ENCODE data around the gene OBP2B.
"Not testable (repeated sequence)": the region's sequence is repeated elsewhere in the genome, so short reads cannot be mapped to it uniquely, and the experiment has no call there.

The OBP2B gene, protein sequence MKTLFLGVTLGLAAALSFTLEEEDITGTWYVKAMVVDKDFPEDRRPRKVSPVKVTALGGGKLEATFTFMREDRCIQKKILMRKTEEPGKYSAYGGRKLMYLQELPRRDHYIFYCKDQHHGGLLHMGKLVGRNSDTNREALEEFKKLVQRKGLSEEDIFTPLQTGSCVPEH

DNA sequence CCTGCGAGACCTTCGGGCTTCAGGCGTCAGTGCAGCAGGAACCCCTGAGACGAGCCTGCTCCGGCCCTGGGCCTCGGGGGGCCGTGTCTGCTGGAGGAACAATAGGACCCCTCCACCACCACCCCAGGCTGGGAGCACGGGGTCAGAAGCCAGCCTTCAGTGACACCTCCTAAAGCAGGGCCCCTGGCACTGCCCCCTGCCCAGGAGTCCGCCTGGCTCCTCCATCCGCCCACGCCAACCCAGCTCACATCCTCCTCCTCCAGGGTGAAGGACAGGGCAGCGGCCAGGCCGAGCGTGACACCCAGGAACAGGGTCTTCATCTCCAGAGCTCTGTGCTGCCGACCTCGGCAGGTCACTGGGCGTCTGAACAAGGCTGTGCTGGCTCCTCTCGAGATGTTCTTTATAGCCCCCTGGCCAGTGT is at the start of gene OBP2B:
TSS of gene OBP2B (minus strand) at position 371 of the 421 bp plus-strand sequence. CDS start at position 320, 51 bp downstream.
- not testable (repeated sequence) for DNase-seq (ENCODE audit: low read depth)

DNA sequence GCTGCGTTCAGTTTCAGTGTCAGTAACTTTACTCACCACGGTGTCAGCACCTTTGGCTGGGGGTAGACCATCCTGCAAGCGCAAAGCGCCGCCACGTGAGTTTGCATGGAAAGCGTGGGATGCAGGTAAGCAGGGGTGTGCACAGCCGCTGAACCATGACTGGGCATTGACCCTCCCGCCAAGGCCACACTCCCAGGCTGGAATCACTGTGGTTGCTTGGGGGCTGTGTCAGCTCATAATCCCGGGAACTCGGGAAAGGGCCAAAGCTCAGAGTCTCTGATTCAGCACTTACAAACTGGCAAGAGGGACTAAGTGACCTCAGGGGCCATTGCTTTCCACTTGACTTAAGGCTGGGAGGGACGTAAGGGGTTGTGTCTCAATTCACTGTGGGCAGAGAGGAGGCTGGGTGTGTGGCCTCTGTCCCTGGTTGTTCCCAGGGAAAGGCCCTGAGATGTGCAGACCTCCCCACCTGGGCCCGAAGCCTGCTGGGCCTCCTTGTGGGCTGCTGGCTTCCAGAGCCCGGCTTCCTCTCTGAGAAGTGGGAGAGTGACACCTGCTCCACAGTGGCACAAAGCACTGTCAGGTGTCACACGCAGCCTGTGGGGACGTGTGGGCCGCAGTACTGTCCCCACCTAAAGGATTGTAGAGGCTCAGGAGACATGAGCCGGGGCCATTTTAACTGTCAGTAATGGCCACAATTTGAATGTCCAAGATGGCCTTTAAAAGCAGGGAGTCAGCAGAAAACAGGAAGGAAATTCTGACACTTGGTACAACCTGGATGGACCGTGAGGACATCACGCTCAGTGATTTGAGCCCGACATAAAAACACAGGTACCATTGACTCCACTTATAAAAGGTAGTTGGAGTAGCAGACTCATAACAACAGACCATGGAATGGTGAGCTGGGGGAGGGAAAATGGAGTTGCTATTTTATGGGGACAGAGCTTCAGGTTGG is 49.3 kb upstream of the OBP2B start:
- DNase-seq (ENCODE audit: low read depth): no peak

DNA sequence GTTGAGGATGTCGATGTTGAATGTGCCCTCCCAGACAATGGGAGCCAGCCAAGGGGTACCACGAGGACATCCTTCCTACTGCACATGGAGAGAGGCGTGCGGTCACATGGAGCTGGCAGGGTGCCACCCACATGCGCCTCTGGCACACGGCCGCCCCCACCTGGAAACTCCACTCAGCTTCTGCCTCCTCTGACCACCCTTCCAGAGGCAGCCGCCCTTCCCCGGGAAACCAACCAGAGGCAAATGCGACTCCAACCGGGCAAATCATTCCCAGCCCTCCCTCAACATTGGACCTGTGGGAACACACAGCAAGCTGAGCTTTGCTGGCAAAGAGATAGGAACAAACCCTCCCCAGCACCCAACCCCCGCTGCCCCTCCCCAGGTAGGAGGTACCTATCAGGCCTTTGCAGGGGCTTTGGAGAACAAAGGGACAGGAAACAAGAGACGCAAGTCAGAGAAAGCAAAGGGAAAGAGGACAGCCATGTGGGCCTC is 48.5 kb upstream of the OBP2B start:
- DNase-seq (ENCODE audit: low read depth): no peak

DNA sequence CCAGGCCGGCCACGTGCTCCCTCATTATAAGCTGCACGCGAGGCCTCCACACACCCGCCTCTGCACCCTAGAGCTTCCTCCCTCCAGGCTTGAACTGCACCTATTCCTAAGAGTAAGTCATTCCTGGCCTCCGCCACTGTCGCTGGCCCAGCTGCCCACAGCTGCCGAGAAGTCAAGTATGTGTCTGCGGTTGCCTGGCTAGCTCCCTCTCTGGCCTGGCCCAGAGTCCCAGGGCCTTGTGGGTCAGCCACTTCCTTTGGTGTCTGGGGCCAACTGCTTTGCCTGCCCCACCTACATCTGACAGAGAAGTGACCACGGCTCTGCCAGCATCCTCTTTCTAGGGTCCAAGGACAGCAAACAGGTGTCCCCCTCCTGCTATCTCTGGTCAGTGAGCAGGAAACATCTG is 47.6 kb upstream of the OBP2B start:
- peak; percentile 68 for DNase-seq (ENCODE audit: low read depth)

DNA sequence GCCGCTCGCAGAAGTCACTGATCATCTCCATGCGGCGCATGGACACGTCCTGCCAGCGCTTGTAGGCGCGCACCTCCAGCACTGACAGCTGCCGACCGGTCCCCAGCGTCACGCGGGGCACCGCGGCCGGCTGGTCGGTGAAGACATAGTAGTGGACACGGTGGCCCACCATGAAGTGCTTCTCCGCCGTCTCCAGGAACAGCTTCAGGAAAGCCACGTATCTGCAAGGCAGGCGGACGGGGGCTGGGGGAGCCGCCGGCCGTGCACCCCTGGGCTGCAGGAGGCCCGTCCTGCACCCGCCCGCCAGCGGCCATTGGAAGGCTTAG is 47.0 kb upstream of the OBP2B start:
- no peak for DNase-seq (ENCODE audit: low read depth)

DNA sequence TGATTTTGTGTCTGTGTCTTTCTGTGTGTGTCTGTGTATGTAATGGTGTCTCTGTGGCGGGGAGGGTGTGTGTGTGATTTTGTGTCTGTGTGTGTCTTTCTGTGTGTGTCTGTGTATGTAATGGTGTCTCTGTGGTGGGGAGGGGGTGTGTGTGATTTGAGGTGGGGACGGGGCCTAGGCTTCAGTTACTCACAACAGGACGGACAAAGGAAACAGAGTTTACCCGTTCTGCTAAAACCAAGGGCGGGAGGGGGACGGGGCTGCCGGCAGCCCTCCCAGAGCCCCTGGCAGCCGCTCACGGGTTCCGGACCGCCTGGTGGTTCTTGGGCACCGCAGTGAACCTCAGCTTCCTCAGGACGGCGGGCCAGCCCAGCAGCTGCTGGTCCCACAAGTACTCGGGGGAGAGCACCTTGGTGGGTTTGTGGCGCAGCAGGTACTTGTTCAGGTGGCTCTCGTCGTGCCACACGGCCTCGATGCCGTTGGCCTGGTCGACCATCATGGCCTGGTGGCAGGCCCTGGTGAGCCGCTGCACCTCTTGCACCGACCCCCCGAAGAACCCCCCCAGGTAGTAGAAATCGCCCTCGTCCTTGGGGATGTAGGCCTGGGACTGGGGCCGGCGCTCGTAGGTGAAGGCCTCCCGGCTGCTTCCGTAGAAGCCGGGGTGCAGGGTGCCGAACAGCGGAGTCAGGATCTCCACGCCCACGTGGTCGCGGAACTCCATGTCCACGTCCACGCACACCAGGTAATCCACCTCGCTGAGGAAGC is 46.5 kb upstream of the OBP2B start:
- DNase-seq (ENCODE audit: low read depth): no peak

DNA sequence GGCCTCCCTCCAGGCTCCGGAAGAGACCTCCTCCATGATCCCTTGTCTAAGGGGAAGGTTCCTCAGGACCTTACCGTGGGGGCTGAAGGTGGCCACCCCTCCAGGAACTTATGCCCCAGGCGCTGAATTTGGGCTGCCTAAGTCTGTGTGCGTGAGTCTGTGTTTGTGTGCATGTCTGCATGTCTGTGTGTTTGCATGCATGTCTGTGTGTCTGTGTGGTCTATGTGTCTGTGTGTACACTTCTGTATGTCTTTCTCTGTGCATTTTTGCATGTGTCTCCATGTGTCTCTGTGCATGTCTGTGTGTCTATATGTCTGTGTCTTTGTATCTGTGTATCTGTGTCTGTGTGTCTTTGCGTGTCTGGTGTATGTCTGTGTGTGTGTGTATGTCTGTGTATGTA is 45.4 kb upstream of the OBP2B start:
- no peak for DNase-seq (ENCODE audit: low read depth)

DNA sequence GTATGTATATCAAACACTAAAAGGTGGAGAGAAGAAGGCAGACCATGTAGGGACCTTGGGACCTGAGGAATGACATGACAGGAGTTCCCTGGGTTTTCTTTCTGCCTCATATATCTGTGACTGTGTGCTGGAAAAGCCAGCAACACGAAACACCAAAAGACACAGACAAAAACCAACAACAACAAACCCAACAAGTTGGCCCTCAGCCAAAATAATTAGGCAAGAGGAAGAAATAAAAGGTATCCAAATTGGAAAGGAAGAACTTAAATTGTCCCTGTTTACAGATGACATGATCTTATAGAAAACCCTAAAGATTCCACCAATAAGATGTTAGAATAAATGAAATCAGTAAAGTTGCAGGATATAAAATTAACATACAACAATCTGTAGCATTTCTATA is 44.2 kb upstream of the OBP2B start:
- DNase-seq (ENCODE audit: low read depth): no peak

DNA sequence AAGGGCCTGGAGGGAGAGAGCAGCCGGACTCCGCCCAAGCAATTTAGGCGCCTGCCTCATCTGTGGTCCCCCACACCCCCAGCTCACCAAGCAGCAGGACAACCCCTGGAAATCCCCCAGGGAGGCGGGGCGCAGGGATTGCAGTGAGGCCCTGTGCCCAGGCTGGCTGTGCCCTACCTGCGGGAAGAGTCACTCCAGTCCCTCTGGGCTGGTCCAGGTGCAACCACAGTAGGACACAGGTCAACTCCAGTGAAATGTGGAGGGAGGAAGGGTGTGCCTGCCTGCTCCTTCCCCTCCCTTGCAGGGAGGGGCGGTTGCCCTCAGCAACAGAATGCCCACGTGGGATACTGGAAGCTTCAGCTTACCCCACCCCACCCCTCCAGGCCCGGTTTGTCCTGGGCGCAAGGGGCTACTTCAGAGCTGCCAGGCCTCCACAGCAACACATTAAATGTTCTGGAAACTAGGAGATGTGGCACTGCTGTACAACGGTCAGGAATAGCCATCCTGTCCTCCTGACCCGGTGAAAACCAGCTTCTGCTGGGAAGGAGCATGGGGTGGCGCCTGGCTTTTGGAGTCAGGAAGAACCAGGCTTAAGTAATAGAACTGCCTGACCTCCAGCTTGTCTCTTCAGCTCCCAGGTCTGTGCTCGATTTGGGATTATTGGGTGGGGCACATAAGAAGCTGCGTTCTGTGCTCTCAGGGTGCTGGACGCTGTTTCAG is 43.4 kb upstream of the OBP2B start:
- no peak for DNase-seq (ENCODE audit: low read depth)

DNA sequence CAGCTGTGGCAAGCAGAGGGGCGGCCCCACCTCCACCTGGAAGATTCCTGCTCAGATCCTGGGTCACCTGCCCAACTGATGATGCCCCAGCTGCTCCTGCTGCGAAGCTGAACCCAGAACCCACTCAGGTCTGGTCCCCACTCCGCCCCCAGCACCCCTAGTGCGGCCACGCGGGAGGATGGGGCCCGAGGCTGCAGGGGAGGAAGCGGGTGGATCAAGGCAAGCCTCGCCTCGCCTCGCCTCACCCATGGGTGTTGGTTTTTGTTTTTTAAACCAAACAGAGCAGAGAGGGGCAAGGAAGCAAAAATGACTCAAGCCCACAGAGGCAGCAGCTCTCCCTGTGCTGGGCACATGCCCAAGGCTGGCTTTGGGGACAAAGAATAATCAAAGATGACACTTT is 42.7 kb upstream of the OBP2B start:
- no peak for DNase-seq (ENCODE audit: low read depth)

DNA sequence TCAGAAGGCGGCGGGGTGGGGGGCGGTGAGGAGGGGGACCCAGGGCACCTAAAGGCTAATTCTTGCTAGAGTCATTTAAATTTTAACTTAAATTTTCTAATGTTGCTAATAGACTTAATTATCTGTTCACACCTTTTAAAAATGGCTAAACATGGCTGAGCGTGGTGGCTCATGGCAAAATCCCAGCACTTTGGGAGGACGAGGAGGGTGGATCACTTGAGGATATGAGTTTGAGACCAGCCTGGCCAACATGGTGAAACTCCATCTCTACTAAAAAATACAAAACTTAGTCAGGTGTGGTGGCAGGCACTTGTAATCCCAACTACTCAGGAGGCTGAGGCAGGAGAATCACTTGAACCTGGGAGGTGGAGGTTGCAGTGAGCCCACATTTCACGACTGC is 42.2 kb upstream of the OBP2B start:
- not testable (repeated sequence) for DNase-seq (ENCODE audit: low read depth)

DNA sequence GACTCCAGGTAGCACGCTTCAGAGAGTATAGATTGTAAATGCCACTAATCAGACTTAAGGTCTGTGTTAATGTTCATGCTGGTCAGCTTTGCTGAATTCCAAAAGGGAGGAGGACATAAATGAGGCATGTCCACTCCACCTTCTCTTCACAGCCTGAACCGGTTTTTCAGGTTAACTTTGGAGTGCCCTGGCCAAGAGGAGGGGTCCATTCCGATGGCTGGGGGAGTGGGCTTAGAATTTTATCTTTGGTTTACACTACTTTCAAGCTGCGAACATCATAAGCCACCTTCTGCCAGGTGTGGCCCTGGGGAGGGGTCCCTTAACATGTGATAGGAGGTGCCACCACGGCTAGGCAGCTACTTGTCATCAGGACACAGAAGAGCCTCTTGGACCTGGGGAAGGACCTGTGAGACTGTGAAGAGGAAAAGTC is 41.7 kb upstream of the OBP2B start:
- DNase-seq (ENCODE audit: low read depth): no peak

DNA sequence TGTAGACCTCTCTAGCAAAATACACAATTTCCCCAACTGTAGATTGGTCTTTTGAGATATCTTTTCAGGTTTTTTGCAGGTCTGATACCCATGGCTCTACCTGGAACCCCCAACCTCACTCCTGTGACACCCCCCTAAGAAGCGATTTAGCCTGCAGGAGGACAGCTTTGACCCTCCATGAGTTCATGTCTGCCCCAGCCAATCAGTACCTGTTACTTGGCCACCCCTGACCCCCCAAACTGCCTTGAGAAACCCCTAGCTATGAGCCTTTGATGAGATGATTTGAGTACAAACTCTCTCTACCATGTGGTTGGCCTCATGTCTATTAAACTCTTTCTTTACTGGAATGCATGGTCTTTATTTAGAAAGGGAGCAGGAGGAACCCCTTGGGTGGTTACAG is 40.3 kb upstream of the OBP2B start:
- no peak for DNase-seq (ENCODE audit: low read depth)

DNA sequence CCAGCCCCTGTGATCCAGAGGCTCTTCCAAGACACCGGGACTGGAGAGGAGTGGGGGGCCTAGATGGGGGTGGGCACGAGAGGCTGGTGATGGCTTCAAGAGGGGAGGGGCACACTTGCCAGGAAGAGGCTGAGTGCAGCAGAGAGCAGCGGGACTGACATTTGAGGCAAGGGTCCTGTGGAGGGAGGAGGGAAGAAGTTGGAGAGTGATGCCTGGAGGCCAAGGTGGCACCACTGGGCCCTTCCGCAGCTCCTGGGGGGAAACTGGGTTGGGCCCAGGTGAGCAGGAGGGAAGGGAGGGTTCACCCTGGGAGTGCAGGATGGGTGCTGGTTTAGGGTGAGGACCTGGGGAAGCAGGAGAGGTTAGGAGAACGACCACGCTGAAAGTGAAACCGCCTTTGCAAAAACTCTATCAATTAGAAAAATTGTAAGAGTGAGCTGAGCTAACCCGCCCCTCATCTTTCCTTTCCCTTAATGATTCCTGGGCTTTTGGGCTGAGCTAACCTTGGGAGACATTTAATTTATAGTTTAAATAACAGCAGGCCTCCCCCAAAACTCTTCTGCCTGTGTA is 39.8 kb upstream of the OBP2B start:
- no peak for DNase-seq (ENCODE audit: low read depth)

DNA sequence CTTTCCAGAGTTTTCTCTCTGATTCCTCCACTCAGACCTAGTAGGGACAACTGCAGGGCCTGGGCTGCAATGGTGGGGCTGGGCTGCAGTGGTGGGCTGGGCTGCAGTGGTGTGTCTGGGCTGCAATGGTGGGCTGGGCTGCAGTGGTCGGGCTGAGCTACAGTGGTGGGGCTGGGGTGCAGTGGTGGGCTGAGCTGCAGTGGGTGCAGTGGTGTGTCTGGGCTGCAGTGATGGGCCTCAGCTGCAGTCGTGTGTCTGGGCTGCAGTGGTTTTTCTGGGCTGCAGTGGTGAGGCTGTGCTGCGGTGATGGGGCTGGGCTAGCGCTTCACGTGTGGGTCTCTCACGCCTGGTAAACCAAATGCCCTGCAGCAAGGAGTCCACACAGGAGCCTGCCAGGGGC is 38.6 kb upstream of the OBP2B start:
- DNase-seq (ENCODE audit: low read depth): no peak

DNA sequence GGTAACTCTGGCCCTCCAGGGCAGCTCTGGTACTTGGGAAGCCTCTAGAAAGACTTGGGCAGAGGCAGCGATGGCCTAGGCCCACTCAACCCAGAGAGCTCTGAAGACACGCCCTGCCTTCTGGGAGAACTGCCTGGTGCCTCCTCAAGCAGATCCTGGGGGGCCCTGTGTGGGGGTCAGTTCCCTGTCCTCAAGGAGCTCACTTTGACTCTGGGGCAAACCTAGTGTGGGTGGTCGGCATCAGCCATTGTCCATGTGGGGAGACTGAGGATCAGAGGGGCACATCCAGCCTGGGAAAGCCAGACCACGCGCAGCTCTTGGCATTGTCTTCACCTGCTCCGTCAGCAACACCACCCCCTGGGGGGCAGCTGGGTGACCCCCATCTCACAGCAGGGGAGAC is 37.9 kb upstream of the OBP2B start:
- no peak for DNase-seq (ENCODE audit: low read depth)

DNA sequence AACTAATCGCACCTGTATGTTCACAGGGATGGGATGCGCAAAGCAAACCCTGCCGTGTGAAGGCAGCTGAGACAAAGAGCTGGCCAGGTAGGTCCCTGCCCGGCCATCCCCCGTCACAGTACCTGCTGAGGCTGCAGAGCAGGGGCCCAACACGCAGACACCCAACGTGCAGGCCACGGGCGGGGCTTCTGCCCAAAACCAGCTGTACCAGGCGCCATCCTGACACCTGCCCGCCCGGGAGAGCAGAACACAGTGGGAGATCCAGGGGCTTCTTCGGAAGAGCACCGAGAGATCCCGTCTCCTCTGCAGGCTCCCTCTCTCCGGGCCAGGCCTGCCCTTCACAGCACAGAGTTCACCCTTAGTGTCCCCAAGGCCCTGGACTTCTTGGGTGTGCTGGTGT is 37.5 kb upstream of the OBP2B start:
- DNase-seq (ENCODE audit: low read depth): no peak

DNA sequence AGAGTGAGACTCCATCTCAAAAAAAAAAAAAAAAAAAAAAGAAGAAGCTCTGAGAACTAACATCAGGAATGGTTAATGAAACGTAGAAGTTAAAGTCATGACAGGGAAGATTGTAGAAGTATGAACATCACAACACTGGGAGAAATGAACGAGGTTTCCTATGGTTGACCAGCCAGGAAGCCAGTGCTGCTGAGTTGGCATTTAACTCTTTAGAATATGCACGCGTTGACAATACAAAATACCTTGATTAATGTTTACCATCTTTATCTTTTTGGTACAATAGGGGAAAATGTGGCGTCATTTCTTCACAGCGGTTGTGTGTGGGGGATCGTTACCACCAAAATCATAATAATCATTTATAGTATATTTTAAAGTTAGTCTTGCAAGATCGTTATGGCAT is 33.9 kb upstream of the OBP2B start:
- DNase-seq (ENCODE audit: low read depth): no peak

DNA sequence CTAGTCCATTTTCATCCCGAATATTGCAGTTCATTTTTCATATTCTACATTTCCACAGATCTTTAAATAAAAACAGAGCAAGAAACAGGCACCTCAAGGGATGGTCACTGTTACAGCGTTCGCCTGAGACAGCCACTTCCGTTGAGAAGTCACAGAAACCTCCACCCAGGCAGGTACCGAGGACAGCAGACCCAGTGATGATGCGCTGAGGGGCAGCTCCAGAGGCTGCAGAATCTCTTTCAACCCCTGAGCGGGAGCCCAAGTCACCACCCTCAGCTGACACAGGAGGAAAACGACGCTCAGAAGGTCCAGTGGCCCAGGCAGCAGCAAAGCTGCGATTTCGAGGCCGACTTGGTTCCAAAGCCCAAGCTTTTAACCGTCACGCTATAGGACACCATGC is 33.2 kb upstream of the OBP2B start:
- DNase-seq (ENCODE audit: low read depth): no peak

DNA sequence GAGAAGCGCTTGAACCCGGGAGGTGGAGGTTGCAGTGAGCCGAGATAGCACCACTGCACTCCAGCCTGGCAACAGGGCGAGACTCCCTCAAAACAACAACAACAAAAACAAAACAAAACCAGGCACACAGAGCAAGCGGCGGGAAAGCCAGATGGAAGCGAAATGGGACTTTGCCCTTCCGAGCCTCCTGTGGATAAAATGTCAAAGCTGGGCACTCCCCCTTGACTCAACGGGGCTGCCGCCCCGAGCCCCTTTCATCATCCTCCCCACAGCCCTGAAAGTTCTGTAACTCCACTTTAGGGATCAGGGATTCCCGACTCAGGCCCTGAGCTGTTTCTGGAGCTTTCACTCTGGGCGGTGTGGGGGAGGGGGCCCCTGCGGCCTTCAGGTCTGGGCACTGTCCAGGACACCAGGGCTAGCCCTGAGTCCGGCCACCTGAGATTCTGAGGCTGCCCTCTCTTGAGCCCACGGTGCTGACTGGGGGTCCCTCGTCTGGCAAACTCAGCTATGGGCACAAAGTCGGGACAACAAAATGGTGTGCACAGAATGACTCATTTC is 30.6 kb upstream of the OBP2B start:
- DNase-seq (ENCODE audit: low read depth): no peak

DNA sequence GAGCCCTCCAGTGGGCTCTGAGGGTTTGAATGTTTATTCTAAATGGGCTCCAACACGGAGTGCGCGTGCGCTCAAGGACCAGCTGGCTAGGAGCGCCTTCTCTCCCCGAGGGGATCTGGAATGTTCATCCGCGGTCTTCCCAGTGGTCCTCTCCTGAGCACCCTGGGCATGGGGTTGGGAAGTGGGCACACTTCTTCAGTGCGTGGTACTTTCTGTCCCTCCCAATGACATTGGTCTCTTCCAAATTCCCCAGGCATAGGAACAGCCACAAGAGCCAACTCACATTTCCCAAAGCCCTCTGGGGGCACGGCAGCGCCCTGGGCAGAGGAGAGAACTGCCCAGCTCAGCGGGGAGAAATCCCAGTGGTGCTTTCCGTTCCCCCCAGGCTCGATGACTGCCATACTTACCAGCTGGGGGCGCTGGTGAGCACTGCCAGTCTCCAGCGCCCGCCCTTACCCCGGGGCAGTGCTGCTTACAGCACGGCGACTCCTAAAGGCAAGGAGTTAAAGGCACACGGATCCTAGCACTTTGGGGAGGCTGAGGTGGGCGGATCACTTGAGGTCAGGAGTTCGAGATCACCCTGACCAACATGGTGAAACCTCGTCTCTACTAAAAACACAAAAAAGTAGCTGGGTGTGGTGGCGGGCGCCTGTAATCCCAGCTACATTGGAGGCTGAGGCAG is 29.9 kb upstream of the OBP2B start:
- DNase-seq (ENCODE audit: low read depth): peak; percentile 38
